Right ventricle myocardium superior (tissue), 1 donor: Measurements from ENCODE around the gene C11orf54. TPM values are rescaled to one million over a fixed set of nuclear protein-coding genes. Genes with fewer than 3 reads are reported as not detected.
A peak's percentile ranks its signal among the peaks of the same experiment; 100 is the strongest.

ENCODE experiments used
- ATAC-seq: fragments of 200-7000 bp; cut with Tn5 transposase; one replicate; pipeline ENCODE4 v1.9.1; 2020; ENCODE audit warnings: mild to moderate bottlenecking; ENCODE audit not compliant: poor library complexity
- DNase-seq: peaks from one replicate; pipeline ENCODE4 v3.0.0-alpha.2; 2020
- intact Hi-C: fragments of 100-400 bp; cut with DNase I; formaldehyde crosslinking; loops from one replicate; pipeline ENCODE4 v1.11.2; 2022
- long read RNA-seq: library from polyadenylated mRNA; unstranded; transcript quantifications from one replicate; pipeline ENCODE4 v2.0.0, GENCODE V29; 2021
- total RNA-seq: library from RNA; stranded (reverse); fragmentation: NEBNext Ultra II Directional; extraction: Animal tissue kit (Norgen Biotek cat#: 25700); gene quantifications from one replicate; pipeline ENCODE4 v1.2.1, GENCODE V29; 2021
- donor health status: DM: no; HTN: yes; CAD: no; lungs with severe emphysema.

Gene C11orf54
- total RNA-seq: 30.2 TPM
- long read RNA-seq, transcript C11orf54-202 (9 exons, 1,733 nt): major isoform, 52 of 91 reads
- long read RNA-seq, transcript C11orf54-201 (9 exons, 2,522 nt): minor isoform, 17 of 91 reads
- long read RNA-seq, partial matches to known transcripts: 2 of 91 reads
- long read RNA-seq, other reads (novel, unspliced or antisense): 14 of 91 reads

DNA sequence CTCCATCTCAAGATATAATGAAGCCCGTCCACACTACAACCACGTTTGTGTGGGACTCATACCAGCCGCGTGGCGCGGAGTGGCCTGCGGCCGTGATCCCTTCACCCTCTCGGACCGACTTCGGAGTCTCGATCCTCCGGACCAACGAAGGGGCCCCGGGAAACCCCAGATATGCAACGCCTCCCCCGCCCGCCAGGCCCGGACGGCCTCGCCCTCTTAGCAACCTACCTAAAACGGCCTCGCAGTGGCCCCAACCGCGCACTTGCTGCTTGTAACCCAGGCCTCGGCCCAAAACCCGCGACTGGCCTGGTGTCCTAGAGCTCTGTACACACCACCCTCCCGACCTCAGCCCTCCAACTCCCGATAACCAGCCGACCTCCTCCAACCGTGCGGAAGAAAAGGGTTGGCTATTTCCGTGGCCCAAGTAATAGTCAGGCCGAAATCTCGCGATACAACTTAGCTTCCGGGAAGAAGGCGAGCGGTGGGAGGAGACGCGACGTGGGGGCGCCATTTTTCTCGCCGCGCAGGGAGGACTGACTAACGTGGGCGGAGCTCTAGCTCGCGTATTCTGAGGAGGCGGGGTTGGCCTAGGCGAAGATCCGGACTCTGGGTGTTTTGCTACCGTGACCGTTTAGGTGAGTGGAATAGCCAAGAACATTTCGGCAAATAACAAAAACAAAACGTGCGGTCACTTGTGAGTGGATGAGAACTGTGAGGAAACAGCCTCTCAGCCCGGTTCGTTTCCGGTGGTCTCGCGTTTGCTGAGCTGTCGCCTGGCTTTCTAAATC, at the start of gene C11orf54, which contains the start of gene TAF1D:
Gene C11orf54, plus strand, starts transcription at position 579 of the 788 bp plus-strand sequence. CDS start 5,722 bp downstream, outside the sequence.
Gene TAF1D, minus strand, starts transcription at position 402 of the 788 bp plus-strand sequence. CDS start 2,191 bp downstream, outside the sequence.
- intact Hi-C loops: loop anchor here (5.0 kb wide), 1 partner anchor 41 kb away; the partner anchor contains the start of gene MED17
- ATAC-seq (peak; percentile 97), DNase-seq (peak; percentile 98)

DNA sequence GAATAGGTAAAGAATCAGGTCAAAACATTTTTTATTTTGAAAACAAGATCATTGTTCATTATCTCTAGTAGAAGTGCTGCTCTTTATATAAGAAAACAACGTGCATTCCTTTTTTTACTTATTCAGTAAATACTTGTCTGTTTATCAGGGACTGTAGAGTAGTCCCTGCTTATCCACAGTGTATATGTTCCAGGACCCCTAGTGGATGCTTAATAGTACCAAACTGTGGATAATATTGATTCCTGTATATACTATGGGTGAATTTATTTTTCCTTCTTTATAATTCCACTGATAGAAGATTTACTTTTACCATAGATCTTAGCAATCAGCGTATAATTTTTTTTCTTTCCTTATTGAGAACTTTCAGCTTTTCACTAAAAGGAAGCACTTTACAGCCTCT, 47.4 kb upstream of the C11orf54 start:
- intact Hi-C loops: no loop called here
- ATAC-seq (no peak), DNase-seq (no peak)

DNA sequence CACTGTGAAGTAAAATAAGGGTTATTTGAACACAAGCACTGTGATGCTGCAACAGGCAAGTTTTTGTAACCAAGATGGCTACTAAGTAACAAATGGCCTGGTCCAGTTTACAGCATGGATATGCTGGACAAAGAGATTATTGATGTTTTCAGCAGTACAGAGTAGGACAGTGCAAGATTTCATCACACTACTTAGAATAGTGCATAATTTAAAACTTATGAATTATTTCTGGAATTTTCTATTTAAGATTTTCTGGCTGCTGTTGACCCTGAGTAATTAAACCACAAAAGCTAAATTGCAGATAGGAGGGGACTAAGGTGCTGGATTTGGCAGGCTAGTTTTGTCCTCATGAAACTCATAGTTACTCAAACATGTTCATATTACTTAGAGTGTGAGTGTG, 46.9 kb upstream of the C11orf54 start:
- ATAC-seq (no peak), DNase-seq (no peak)
- intact Hi-C loops: no loop called here

DNA sequence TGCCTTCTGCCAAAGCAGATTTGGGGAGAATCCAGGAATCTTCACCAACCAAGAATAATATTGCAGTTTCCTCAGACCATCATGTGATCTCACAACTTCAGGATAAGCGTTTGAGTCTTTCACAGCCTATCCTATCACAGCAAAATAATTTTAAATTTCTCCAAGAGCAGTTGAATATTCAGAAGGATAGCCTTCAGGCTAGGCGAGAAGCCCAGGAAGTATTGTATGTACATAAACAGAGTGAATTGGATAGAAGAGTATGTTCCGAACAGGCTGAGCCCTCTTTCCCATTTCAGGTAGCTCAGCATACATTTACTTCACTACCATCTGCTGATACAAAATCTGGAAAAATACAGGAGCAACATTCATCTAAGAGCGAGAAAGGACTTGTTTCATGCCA, 43.9 kb upstream of the C11orf54 start:
- intact Hi-C loops: no loop called here
- no peak for DNase-seq
- no peak for ATAC-seq

DNA sequence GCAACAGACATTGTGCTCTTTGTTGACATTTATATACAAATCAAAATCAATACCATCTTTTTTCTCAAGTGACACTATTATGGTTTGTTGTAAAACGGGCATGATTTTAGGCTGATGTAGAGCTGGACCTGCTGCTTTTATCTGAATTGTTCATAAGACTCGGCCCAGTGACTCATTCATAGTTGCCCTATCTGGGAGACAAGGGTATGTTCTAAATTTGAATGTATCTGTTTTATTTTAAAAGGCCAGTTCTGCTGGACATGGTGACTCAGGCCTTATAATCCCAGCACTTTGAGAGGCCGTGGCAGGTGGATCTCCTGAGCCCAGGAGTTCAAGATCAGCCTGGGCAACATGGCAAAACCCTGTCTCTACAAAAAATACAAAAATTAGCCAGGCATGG, 40.6 kb upstream of the C11orf54 start:
- ATAC-seq (no peak), DNase-seq (no peak)
- intact Hi-C loops: no loop called here

DNA sequence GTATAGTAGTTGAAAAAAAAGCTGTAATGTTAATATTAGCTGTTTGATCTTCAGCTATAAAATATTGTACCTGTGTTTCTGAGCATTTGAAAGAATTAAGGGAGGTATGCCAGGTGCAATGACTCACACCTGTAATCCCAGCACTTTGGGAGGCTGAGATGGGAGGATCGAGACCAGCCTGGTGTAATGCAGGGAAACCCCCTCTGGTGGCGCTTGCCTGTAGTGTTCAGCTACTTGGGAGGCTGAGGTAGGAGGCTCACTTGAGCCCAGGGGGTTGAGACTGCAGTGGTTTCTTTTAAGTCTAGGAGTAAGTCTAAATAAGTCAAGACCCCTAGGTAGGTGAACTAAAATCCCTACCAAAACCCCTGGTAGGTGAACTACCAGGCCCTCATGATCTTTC, 37.2 kb upstream of the C11orf54 start:
- ATAC-seq (no peak), DNase-seq (no peak)
- intact Hi-C loops: no loop called here

DNA sequence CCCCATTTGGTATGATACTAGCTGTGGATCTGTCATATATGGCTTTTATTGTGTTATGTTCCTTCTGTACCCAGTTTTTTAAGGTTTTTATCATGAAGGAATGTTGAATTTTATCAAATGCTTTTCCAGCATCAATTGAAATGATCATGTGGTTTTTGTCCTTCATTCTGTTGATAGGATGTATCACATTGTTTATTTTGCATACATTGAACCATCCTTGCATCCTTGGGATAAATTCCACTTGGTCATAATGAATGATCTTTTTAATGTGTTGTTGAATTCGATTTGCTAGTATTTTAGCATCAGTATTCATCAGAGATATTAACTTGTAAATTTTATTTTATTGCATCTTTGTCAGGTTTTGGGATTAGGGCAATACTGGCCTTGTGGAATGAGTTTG, 31.2 kb upstream of the C11orf54 start:
- ATAC-seq (no peak), DNase-seq (no peak)
- intact Hi-C loops: no loop called here

DNA sequence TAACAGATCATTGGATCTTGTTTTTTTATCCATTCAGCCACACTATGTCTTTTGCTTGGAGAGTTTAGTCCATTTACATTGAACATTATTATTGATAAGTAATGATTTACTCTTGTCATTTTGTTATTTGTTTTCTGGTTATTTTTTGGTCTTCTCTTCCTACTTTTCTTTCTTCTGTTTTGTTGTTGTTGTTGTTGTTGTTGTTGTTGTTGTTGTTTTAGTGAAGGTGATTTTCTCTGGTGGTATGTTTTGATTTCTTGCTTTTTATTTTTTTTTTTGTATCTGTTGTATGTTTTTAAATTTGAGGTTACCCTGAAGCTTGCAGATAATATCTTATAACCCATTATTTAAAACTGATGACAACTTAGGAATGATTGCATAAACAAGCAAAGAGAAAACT, 28.8 kb upstream of the C11orf54 start:
- intact Hi-C loops: no loop called here
- ATAC-seq (no peak), DNase-seq (no peak)

DNA sequence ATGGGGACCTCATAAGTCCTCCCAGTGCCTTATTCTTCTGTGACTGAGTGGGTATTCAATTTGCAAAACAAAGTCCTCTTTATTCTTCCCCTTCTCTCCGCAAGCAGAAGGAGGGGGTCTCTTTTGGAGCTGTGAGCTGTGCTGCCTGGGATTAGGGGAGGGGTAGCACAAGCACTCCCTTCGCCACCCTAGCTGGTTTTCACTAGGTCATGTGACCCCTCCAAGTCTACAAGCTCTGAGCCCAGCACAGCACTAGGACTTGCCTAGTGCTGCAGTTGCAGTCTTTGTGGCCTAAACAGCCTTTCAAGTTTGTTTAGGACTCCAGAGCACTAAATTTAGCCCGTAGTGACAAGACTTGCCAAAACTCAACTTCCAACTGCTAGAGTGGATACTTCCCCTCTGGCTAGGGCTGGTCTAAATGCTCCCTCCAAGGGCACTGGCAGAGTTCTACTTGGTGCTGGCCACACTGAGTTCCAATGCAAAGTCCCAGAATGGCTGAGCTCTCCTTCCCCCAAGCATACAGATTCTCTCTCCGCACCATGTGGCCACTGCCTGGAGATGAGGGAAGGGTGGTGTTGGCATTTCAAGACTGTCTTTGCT, 25.6 kb upstream of the C11orf54 start:
- peak; percentile 85 for ATAC-seq
- DNase-seq: no peak
- intact Hi-C loops: no loop called here

DNA sequence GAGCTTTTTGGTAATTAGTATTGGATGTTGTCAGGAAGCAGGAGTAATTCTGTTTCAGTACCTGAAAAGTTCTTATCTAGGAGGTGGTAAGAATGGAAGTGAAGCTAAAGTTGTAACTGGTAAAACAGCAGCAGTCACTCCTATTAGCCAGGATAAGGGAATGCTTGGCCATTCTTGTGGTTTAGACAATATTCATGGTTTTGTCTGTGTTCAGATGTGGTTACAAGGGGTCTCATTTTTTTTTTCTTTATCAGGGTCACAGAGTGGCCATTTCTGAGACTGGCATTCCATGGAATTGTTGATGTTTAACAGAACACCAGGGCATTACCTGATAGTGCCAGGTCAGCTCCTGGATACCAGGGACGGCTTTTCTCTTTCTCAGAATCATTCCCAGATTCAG, 24.0 kb upstream of the C11orf54 start:
- DNase-seq (no peak), ATAC-seq (no peak)
- intact Hi-C loops: no loop called here

DNA sequence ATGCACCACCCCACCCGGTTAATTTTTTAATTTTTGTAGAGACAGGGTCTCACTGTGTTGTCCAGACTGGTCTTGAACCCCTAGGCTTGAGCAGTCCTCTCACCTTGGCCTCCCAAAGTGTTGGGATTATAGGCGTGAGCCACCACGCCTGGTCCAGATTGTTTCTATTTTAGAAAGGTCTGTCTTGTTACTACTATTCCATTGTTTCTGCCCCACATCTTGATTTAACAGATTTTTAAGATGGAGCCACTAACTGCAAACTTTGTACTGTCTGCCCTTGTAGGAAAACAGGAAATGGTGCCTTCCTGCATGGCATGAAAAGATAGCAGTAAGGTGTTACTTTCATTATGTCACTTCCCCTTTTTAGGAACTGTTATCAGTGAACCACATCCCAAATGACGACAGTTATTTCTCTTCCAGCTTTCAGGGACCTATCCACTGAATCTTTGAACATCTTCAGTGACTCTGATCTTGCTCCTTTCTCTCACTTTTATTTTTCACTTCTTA, 23.4 kb upstream of the C11orf54 start:
- intact Hi-C loops: no loop called here
- ATAC-seq (no peak), DNase-seq (no peak)

DNA sequence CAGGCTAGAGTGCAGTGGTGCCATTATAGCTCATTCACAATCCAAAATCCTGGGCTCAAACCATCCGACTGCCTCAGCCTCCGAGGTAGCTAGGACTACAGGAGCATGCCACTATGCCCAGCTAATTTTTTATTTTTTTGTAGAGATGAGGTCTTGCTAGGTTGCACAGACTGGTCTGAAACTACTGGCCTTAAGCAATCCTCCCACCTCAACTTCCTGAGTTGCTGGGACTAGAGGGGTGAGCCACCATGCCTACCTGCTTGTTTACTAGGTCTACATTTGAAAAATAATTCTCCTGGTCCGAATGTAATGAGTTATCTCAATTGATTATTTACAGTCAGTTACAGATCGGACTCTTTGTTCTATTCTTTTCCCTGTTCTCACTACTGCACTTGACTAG, 22.2 kb upstream of the C11orf54 start:
- intact Hi-C loops: no loop called here
- ATAC-seq: no peak
- DNase-seq: no peak

DNA sequence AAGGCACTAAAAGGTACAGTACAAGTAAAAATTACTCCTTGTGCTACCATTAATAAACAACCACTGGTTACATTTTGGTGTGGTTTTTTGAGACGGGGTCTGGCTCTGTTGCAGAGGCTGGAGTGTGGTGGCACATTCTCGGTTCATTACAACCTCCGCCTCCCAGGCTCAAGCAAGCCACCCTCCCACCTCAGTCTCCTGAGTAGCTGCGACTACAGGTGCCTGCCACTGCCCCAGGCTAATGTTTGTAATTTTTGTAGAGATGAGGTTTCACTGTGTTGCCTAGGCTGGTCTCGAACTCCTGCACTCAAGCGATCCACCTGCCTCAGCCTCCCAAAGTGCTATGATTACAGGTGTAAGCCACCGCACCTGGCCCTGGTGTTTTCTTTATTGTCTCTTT, 20.9 kb upstream of the C11orf54 start:
- intact Hi-C loops: no loop called here
- ATAC-seq (no peak), DNase-seq (no peak)

DNA sequence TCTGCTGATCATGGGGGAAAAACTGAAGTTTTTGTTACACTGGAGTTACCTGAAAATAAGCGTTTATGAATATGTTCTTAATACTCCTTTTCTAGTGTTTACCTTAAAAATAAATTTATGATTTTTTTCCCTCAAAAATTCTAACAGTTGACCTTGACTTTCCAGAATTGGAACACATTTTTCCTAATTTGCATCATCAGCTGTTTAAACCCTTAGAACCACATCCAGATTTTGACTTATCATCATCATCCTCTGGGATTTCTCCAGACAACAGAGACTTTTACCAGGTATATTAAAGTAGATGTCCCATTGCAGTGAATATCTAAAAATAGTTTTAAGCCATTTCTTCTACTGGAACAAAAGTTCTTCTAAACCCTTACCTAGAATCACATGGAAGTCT, 17.4 kb upstream of the C11orf54 start:
- no peak for DNase-seq
- intact Hi-C loops: no loop called here
- no peak for ATAC-seq

DNA sequence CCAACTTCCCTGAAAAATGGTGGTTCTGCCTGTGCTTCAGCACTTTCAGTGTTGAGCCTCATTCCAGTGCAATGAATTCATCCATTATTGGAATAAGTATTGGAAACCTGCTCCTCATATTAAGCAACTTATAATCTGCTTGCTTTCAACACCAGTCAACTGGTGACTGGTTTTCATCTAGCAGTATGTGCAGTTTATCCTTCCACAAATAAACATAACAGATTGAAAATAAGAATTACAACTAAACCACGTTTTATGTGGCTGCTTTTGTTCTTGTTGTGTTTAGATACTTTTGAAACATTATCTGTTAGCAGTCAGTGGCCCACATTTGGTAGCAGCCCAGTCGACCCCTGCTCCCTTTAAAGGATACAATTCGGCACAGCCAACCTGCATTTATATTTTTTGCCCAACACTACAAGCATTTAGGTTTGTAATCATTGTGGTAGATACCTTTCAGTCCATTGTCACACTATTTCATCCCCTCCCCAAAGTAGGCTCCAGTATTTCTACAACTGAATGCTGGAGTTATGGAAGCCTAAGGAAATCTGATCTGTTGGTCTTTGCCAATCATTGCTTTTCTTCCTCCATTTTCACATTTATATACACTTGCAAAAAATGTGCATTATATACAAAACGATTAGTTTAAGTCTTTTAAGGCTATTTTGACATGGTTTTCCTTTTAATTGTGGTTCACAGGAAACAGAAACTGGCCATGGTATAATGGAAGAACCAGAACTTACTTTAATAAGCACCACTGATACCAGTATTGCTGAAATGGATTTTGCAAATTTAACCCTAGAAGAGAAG, 13.3 kb upstream of the C11orf54 start:
- ATAC-seq: no peak
- DNase-seq: no peak
- intact Hi-C loops: no loop called here

DNA sequence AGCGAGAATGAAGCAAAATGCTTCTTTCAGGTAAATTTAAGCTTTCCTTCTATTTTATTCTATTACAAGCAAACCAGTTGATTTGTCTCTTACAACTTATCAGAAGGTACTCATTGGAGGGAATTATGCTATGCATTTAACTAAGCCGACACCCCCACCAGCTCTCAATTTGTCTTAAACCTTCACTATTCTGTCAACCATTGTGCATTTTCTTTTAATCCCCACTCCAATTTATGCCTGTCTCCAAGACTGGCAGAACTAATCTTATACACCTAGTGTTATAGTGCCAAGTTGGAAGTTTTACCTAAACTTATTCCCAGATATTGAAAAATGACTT, 12.7 kb upstream of the C11orf54 start:
- DNase-seq (no peak), ATAC-seq (no peak)
- intact Hi-C loops: no loop called here

DNA sequence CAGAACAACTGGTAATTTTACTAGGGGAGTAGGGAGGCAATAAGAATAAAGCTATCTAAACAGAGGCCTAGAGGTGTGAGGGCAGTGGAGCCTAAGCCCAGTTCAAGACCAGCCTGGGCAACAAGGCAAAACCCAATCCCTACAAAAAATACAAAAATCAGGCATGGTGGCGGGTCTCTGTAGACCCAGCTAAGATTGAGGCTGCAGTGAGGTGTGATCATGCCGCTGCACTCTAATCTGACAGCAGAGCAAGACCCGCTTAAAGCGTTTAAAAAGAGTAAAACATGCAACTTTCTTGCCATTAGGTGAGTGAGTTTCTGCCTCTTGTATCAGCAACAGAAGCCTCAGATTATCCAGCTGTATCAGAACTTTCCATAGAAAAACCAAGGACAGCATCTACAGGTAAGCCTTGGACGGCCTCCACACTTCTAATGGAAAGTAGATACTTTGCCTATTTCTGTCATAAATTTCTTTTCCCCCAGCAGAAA, 12.3 kb upstream of the C11orf54 start:
- ATAC-seq (peak; percentile 27), DNase-seq (no peak)
- intact Hi-C loops: no loop called here

DNA sequence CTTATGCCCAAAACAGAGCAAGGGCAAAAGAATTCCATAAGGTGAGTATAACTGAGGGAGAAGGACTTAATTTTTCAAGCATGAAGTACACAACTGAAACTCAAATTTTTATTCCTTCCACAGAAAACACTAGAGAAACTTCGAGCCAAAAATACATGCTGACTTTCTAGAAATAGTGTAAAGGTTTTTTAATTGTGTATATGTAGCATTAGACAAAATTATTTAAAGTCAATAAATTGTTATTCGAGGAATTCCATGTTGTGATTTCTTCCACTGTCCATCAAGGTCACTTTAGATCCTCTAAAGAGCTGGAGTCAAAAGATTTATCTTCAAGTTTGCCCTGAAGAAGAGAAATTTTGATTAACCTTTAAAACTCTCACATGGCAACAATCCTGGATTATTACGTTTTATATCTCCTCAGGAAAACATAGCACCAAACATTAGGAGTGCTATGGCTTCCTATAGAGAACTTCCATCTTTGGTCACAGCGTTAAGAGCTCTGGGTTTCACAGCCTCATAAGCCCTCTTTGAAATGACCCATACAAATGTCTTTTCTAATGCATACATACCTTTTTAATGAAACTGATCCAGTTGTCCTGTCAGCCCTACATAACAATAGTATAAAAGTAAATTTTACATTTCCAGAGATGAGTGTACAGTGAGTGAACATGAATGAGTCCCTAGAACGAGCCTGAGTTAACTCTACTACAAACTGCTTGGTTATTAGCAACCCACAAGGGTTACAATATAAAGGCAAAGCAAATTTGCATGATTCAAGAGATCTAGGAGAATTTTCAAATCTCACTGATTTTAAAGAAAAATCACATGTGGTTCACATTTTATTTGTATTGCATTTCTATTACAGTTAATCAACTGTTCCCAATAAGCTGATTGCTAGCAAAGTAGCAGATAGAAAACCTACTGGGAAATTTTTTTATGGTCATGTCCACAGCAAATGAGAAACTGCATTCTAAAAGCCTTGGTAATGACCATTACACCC, 11.1 kb upstream of the C11orf54 start:
- ATAC-seq: no peak
- intact Hi-C loops: loop anchor here (10.0 kb wide), 1 partner anchor 46 kb away; no protein-coding TSS in a partner anchor

More for the DNA sequence above, 11.1 kb upstream of the C11orf54 start:
- no peak for DNase-seq
